ENCODE data around the gene FMNL3. TPM values are rescaled to one million over a fixed set of nuclear protein-coding genes. Genes with fewer than 3 reads are reported as not detected.
"Not testable (repeated sequence)": the region's sequence is repeated elsewhere in the genome, so short reads cannot be mapped to it uniquely, and the experiment has no call there.

Gene FMNL3
- total RNA-seq, 2 donors from 2014 or later, result 3.0 to 6.2 TPM

DNA sequence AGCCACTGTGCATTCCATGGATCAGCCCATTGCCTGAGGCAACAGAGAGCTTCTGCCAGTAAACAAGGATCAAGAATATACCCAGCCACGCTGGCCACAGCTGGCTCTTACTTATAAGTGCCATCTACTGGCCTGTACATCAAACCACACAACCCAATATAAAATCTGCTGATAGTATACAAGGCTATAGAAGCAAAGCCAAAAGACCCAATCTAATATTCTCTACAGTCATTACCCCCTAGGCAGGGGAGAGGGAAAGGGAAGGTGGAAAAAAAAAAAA is 97.4 kb downstream of the FMNL3 start:
- TF ChIP-seq POLR2A (IDR thresholded peaks at IDR 0.05), result no peak
- TF ChIP-seq, protein P1, sequence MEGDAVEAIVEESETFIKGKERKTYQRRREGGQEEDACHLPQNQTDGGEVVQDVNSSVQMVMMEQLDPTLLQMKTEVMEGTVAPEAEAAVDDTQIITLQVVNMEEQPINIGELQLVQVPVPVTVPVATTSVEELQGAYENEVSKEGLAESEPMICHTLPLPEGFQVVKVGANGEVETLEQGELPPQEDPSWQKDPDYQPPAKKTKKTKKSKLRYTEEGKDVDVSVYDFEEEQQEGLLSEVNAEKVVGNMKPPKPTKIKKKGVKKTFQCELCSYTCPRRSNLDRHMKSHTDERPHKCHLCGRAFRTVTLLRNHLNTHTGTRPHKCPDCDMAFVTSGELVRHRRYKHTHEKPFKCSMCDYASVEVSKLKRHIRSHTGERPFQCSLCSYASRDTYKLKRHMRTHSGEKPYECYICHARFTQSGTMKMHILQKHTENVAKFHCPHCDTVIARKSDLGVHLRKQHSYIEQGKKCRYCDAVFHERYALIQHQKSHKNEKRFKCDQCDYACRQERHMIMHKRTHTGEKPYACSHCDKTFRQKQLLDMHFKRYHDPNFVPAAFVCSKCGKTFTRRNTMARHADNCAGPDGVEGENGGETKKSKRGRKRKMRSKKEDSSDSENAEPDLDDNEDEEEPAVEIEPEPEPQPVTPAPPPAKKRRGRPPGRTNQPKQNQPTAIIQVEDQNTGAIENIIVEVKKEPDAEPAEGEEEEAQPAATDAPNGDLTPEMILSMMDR (IDR thresholded peaks at IDR 0.05), result no peak
- Histone ChIP-seq H3K4me3 (no peak overlapping the region), H3K9me3 (no peaks in the 10 kb centered on the region), H3K36me3 (replicated peaks in 1 of 2; ENCODE audit: insufficient read depth in 1 of 2, low read depth in 2 of 2) (no peaks in the 10 kb centered on the region), H3K27me3 (no peaks in the 10 kb centered on the region), H3K4me1 (no peaks in the 10 kb centered on the region), H3K27ac (no peak overlapping the region)
- ATAC-seq (no peak), DNase-seq (no peak)
- intact Hi-C loops (cut with DNase I), result no loop called here
- 92% methylated on average over 1 of the region's 1 CpG; no CpG with 5 or more reads in 1 of the 2 donors for WGBS, 2 donors

DNA sequence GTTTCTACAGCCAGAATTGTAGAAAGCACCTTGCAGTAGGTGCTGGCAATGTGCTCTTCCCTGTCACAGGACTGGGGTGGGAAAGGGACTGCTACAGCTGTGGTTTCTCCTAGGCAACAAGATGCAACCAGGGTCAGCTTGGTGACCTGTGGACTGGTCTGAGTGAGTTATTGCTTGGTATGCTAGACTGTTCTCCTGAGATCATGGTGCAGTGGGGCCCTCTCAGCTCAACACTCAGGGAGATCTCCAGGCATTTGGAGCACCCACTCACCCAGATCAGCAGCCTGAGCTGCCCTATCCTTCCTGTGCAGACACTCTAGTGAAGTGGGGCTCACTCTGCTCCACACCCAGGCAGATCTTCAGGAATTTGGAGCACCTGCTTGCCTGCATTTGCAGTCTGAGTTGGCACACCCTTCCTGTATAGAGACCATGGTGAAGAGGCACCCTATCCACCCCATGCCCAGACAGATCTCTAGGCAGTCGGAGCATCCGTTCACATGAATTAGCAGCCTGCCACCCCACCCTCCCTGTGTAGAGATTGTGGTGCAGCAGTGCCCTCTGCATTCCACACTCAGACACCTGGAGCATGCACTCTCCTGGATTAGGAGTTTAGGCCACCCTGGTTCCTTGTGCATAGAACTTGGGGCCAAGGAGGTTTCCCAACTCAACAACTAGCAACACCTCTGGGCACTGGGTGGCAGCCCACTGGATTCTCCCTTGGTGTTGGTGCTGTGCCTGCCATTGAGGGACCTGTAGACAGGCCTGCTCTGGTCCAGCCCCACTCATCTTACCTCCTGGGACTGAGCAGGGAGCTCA is 97.9 kb downstream of the FMNL3 start:
- Histone ChIP-seq H3K9me3 (no peaks in the 10 kb centered on the region), H3K36me3 (replicated peaks in 1 of 2; ENCODE audit: insufficient read depth in 1 of 2, low read depth in 2 of 2) (no peaks in the 10 kb centered on the region), H3K27ac (no peak overlapping the region), H3K27me3 (no peaks in the 10 kb centered on the region), H3K4me1 (no peaks in the 10 kb centered on the region), H3K4me3 (no peak overlapping the region)
- DNase-seq, result no peak
- TF ChIP-seq, protein P1 (IDR thresholded peaks at IDR 0.05), result no peak
- TF ChIP-seq POLR2A (IDR thresholded peaks at IDR 0.05), result no peak
- intact Hi-C loops (cut with DNase I), result no loop called here
- no peak for ATAC-seq
- 97 to 100% methylated on average over 2 of the region's 2 CpGs for WGBS, 2 donors

DNA sequence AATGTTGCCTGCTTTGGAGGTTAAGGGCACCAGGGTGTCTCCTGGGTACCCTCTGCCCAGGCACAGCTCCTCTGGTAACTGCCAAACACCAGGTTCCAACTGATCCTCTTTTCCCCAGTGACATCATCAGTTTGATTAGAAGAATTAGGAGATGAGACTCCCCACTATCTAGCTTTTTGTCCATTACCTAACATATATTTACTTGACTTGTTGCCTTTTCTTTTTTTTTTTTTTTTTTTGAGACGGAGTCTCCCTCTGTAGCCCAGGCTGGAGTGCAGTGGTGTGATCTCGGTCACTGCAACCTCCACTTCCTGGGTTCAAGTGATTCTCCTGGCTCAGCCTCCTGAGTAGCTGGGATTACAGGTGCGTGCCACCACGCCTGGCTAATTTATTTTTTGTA is 101.7 kb downstream of the FMNL3 start, which contains the start of gene FAM186B:
TSS of gene FAM186B (minus strand) at position 101 of the 400 bp plus-strand sequence. CDS start 162 bp downstream, outside the sequence.
- H3K4me3 ChIP-seq; ATAC-seq; H3K27ac ChIP-seq; H3K27me3 ChIP-seq; H3K36me3 ChIP-seq (replicated peaks in 1 of 2; ENCODE audit: insufficient read depth in 1 of 2, low read depth in 2 of 2); intact Hi-C loops (cut with DNase I); DNase-seq; H3K9me3 ChIP-seq; H3K4me1 ChIP-seq: not testable (repeated sequence)
- WGBS, 2 donors, result 89 to 96% methylated on average over 4 of the region's 4 CpGs

DNA sequence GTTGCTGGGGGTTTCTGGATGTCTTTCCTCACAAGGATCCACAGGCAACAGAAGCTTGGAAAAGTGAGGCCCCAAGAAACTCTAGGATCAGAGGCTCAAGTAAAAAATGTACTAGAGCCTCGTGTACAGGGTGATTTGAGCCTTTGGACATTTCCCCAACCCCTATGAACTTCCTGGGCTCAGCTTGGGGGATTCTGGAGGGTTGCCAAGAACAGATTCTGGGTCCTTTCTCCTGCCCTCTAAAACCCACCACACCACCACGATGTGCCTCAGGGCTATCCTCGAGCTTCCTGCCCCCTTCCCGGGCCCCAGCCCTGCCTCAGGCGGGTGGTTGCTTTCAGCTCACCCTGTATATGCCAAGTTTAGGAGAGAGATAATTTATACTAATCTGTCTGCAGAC is 102.3 kb downstream of the FMNL3 start:
- DNase-seq, result no peak

DNA sequence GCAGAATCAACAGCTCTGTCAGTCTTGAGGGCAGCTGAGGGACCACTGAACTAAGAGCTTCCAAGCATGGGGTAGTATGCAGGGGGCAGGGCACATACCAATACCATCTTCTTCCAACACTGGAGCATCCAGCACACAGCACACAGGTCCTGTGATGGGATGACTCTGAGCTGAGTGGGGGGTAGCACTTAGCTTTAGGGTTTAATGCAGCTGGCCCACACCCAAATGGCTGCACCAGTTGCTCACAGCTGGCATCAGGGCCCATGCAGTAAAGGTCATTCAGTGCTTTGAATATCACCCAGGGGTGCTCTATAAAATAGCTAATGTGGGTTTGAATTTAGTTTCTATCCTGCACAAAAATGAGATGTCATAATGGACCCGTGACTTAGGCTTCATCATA is 103.5 kb downstream of the FMNL3 start:
- H3K4me3 ChIP-seq, result no peak overlapping the region

More for the DNA sequence above, 102.3 kb downstream of the FMNL3 start:
- Histone ChIP-seq H3K27ac (no peak overlapping the region), H3K36me3 (replicated peaks in 1 of 2; ENCODE audit: insufficient read depth in 1 of 2, low read depth in 2 of 2) (no peaks in the 10 kb centered on the region), H3K9me3 (no peaks in the 10 kb centered on the region), H3K4me3 (no peak overlapping the region), H3K4me1 (no peaks in the 10 kb centered on the region), H3K27me3 (no peaks in the 10 kb centered on the region)
- intact Hi-C loops (cut with DNase I), result no loop called here
- WGBS, 2 donors, result 58 to 66% methylated on average over 3 to 5 of the region's 5 CpGs
- ATAC-seq, result no peak
- TF ChIP-seq POLR2A (IDR thresholded peaks at IDR 0.05), result no peak
- TF ChIP-seq, protein P1 (IDR thresholded peaks at IDR 0.05), result no peak

More for the DNA sequence above, 103.5 kb downstream of the FMNL3 start:
- H3K36me3 ChIP-seq (replicated peaks in 1 of 2; ENCODE audit: insufficient read depth in 1 of 2, low read depth in 2 of 2), result no peaks in the 10 kb centered on the region
- H3K4me1 ChIP-seq, result no peaks in the 10 kb centered on the region
- DNase-seq (no peak), ATAC-seq (no peak)
- WGBS, 2 donors, result 67 to 81% methylated on average over 1 of the region's 1 CpG
- no peaks in the 10 kb centered on the region for H3K27me3 ChIP-seq
- no peaks in the 10 kb centered on the region for H3K9me3 ChIP-seq
- intact Hi-C loops (cut with DNase I), result no loop called here
- no peak overlapping the region for H3K27ac ChIP-seq
- TF ChIP-seq, protein P1 (IDR thresholded peaks at IDR 0.05), result no peak
- no peak for TF ChIP-seq POLR2A (IDR thresholded peaks at IDR 0.05)

Data from body of pancreas (tissue), 4 donors.